Stimulated activated CD8-positive, alpha-beta memory T cell treated with anti-CD3 and anti-CD28 coated beads, Interleukin-15, amount 100 ng/mL, for 4 hours (primary cell): ENCODE results near the gene FHOD3.

Source experiments
- DNase-seq, 2 donors: peaks; one replicate each; pipeline ENCODE4 v3.0.0-alpha.2; 2020; ENCODE audit warnings: low read depth in 2 of 2

Gene FHOD3

DNA sequence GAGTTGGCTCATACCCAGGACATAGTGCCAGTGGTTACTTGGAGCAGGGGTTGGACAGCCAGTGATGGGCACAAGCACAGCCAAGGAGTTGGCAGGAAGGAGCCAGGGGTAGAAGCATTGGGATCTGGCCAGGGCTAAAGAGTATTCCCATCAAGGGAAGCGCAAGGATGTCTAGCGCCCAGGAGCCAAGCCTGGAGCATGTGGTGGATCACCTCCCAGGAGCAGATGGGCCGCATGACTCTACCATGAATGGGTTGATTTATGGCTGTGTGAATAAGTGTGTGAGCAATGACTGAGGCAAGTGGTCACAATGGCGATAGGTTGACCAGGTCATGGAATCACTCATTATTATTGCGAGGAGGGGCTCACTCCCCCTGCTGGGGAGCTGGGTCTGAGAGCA lies 111.1 kb downstream of the FHOD3 start:
- DNase-seq, result no peak

DNA sequence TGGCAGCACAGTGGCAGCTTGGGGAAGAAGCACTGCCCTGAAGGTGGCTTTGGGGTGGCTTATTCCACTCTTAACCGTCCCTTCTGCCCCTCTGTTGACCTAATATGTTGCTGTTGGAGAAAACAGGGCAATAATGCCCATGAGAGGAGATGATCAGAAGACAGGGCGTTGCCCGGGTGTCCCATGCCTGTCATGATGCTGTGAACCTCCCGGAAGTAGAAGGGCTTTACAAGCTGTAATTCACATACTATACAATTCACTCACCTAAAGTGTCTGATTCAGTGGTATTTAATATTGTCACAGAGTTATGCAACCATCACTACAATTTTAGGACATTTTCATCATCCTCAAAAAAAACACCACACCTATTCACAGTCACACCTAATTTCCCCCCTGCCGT lies 112.3 kb downstream of the FHOD3 start:
- no peak for DNase-seq

DNA sequence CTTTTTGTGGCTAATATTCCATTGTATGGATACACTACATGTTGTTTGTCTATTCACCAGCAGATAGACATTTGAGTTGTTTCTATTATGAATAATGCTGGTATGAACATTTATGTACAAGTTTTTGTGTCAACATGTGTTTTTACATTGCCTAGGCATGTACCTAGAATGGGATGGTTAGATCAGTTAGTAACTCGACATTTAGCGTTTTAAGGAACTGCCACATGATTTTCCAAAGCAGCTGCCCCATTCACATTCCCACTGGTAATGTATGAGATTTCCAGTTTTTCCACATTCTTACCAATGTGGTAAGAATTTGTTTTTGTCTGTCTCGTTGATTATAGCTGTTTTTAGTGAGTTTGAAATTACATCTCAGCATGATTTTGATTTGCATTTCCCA lies 112.8 kb downstream of the FHOD3 start:
- no peak for DNase-seq

DNA sequence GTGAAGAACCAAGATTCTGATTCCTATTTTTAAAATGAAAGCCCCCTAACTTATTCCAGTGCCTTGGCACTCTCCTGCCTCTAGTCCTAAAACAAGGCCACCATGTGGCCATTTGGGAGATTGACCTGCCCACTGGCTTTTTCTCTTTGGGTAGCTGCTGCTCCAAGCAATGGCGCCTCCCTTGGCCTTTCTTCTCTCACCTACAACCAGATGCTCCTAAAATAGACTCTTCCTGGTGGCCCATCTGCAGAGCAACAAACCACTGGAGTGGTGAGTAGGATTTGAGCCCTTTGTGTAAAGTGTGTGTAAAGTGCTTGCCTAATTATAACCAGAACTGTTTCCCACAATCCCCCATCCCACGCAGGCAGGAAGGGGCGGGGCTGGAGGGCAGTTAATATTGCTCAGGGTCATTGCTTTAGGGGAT lies 114.2 kb downstream of the FHOD3 start:
- DNase-seq, result no peak

DNA sequence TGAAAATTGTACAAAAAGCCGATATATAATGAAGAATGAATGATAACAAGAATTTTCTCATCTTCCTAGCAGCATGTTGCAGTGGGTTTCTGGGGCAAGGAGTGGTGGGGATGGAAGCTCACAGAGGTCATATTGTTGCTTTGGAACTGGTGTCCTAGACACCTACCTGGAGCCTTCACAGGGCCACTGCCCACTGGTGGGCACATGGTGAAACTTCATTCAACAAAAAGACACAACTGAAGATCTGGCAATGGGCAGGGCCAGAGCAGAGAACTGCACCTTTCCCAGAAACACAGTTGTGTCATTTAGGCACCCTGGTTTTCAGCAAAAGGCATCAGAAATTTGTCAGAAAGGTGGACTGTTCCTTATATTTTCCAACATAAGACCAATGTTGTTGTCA lies 115.3 kb downstream of the FHOD3 start:
- no peak for DNase-seq

DNA sequence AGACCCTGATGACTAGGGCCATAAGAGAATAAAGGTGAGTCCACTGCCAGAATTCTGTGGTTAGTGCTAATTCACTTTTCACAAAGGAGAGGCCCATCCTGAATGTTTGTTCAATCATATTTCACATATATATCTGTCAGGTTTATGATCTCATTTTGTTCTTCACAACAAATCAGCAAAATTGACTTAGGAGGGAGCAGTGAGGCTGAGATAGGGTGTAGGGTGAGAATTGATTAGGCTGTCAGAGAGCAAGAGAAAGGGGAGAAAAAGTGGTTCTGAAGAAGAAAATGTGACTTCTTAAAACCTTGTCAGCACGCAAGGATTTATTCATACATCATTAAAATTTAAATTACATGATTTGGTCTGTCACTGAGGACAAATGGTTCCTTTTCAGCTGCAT lies 117.7 kb downstream of the FHOD3 start:
- DNase-seq, result no peak

DNA sequence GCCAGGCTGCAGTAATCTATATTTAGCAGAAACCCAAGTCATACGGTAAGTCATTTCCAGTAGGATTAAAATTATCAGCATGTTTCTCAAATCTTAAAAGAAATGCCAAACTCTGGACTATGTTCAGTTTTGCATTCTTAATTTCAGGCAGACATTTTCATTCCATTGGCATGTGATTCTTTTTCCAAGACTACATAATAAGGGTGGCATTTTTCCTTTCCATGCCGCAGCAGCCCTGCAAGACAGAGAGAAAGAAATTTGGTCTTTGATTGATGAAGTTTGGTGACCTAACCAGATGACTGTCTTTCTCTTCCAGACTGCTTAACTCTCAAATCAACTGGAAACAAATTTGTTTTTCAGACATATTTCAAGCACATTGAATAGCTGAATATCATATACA lies 118.1 kb downstream of the FHOD3 start:
- no peak for DNase-seq

DNA sequence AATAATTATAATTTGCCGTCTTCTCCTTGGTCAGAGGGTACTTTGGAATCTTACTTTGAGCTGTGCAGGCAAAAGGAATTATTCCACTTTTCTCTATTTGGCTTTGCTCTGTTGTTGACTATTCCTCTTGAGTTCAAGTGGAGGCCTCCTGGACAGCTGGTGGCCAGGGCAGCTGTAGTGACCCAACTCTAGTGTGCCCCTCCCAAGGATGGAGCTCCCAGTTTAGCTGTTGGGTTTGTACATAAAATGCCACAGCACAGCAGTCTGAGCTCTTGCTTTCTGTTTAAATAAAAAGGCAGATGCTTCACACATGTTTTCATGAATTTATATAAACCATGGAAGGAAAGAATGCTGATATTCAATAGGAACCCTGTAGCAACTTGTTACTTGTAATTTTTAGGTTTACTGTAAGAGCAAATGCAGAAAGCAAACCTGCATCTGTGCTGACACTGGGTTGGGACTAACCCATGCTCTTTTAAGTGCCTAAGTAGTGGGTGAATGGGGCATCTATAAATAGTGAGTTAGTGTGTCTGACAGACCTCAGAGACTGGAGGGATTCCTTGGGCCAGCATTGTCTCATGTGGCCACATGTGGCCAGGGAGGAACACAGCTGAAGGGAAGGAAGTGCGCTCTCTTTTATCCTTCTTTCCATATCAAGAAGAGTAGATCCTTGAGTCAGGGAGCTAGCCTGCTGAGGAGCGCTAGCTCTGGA lies 121.8 kb downstream of the FHOD3 start:
- DNase-seq, result no peak

DNA sequence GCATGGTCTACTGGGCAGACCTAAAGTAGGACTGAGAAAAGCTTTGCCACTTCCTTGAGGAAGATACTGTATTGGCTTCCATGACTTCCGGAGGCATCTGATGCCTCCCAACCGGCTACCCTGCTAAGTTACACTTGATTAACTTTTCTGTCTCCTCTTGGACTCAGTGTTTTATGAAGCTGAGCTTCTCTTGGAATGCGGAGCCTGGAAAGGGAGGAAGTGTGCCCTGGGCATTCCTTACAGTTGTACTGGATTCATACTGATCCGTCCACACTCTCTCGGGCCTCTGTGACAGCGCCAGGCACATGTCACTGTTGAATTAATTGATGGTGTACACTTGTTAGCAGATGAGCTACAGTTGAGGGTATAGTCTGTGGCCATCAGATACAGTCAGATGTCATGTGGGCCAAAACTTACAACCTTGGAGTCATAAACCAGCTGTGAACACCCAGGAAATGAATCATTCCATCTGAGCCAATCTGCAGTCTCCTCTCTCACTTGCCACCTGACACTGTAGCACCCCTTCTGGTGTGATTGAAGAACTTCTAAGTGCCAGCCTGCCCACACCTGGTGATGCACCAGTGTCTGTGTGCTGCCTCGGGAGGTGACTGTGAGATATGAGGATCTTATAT lies 122.5 kb downstream of the FHOD3 start:
- no peak for DNase-seq

DNA sequence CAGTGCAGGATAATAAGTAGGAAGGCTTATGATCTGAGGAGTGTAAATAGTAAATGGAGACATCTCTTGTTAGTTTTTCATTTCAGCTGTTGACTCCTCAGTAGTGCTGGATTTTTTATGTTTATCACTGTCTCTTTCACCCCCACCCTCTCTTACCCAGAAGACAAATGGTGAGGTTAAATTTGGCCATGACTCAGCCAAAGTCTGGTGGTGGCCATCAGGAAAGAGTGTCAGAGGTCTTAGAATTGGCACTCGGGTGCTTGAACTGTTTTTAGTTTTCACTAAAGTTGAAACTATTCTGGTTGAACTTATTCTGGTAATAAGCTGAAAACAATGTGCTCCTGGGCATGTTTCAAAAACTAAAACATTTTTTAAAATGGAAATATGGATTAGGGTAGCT lies 123.3 kb downstream of the FHOD3 start:
- DNase-seq, result no peak

DNA sequence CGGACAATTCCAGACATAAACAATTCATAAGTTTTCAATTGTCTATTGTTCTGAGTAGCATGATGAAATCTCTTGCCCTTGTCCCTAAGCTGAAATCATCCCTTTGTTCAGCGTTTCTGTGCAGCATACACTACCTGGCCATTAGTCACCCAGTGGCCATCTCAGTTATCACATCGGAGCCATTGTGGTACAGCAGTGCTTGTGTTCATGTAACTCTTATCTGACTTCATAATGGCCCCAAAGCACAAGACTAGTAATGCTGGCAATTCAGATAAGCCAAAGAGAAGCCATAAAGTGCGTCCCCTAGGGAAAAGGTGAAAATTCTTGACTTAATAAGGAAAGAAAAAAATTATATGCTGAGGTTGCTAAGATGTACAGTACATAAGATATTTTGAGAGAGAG lies 127.2 kb downstream of the FHOD3 start:
- DNase-seq, result no peak

DNA sequence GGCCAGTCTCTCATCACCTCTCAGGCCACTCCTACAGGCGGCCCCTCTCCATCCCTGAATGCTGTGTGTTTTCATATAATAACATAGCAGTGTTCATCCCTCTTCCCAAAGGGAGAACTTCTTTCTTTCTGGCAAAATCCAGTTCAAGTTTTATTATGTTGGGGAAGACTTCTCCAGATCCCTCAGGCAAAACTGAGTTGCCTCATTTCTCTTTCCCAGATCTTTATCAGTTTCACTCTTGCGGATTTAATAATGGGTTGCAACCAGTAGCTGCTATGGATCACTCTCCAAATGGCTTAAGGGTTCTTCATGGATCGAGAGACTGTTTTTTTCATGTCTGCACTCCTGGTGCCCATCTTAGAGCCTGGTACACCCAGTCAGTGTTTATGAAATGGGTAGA lies 129.9 kb downstream of the FHOD3 start:
- DNase-seq, result no peak

DNA sequence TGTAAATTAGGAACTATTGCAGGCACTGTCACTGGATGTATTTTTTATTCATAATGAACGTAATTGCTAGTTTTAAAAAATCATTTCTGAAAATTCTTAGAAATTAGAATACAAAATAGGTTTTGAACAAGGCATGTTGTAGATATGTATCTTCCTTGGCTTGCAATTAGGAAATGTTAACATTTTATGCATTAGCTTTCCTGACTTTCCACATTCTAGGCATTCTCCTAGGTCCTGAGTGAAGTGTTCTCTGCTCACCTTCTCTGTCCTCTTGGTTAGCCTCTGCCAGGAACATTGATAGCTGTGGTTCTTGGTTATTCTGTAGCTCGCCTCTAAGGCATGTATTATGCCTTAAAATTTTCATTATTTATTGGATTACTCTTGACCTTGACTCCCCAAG lies 130.3 kb downstream of the FHOD3 start:
- no peak for DNase-seq

DNA sequence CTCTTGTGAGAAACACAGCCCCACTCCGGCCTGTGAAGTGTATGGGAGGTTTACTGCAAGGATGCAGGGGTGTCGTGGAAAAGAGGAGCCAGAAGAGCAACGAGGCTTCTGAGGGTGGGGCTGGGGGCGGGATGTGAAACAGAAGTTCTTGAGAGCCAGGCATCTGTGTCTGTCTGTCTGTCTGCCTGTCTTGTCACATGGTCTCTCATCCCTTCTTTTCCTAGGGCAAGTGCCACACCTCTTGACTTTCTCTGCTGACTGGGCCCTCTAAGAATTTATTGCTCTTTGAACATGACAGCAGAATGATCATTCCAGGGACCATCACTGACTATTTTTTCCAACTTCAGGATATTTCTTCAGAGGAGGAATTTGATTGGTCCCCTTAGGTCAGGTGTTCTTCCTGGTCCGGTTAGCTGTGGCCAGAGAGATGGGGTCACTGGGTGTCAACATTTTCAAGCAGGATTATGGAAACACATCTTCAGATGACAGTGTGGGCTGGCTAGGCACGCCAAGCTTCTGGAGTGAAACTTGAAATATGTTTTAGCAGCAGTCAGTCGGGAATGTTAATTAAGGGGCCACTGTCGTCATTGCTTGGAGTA lies 131.0 kb downstream of the FHOD3 start:
- no peak for DNase-seq

DNA sequence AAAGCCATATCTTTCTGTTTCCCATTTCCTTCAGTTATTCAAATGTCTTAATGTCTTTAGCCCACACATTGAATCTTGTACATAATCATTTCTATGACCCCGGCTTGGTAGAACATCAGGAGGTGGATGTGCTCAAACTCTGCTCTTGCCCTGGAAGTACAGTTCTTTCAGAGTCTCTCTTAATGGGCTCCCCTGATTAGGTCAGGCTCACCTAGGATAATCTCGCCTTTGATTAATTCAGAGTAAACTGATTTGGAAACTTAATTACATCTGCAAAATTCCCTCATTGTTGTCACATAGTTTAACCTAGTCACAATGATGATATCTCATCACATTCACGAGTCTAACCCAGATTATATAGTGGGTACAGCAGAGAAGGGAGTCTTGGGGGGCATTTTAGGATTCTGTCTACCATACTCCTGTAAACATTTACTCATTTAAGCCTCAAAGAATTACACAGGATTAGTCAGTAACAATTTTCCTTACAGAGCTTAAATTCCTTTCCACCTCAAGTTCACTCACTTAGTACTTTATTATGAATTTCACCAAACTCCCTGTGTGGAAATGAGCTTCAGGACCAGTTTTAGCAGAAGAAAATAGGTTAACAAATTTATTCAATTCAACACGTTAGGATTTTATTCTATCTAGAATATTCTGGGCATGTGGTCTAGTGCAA lies 135.5 kb downstream of the FHOD3 start:
- no peak for DNase-seq

DNA sequence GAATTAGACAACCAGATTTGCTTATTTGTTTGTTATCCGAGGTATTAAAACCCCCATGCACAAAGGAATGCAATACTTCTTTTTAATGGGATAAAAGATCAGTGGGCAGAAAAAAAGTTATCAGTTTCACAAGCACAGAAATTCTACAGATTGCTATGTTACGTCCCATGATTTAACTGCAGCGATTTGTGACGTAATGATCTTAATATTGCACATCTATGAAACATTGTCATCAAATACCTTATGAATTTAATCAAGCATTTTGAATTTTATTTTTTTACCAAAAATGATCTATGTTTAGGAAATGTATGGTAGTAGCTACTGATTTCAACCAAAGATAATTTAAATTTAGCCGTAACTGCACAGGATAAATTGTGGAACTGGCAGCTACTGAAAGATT lies 138.9 kb downstream of the FHOD3 start:
- DNase-seq, result no peak

DNA sequence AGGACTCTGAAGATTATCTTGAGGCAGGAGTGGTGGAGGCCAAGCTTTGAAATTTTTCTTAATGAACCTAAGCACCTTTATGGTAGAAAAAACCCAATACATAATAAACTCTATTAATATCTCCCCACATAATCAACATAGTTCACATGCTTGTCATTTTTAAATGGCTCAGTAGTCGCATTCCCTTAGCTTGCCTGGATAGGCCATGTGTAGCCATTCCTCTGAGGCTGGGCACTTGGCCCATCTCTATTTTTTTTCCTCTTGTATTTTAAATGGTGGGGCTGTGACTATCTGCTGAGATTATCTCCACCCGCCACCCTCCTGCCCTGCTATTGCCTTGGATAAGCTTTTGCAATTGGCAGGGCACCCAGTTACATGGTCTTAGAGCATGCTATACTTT lies 143.1 kb downstream of the FHOD3 start:
- no peak for DNase-seq

DNA sequence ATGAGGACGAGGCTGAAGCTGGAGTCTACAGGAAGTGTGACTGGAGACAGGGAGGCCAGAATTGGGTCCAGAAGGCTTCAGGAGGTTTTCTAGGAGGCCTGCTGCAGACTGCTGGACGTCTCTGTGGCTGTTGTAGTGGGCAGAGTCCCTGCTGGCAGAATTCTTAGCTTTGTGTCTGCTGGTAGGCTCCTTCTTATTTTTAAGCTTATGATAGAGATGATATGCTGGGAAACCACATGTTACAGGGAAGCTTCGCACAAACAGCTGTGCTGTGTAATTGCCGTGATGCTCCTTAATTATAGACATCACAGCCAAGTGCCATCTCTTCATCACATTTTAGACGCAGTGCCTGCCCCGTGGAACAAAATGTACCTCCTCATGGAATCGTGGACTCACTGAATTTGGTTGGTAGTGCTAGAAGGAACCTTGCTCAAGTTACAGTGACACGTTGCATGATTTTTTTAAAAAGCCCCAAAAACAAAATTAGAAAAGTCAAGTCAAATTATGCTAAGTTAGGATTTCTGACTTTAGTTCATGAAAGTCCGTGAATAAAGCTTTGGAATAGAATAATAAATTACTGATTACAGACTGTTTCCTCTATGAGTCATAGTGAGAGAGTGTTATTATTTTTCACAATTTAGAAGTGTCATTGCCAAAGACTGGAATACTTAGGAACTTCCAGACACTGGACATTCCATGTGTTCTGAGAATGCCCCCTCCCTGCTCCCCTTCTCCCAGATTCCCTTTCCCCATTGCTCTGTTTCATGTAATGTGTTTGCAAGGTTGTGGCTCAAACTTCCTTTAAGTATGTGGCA lies 144.1 kb downstream of the FHOD3 start:
- DNase-seq, result no peak

DNA sequence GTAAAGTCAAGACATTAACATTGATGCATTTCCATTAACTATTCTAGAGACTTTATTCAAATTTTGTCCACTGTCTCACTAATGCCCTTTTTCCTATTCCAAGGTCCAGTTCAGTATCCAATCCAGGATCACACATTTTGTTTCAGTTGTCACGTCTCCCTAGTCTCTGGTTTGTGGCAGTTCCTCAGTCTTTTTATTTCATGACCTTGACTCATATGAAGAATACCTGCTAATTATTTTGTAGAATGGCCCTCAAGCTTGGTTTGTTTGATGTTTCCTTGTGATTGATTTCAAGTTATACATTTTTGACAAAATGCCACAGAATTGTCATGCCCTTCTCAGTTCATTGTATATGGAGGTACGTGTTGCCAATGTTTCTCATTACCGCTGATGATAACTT lies 145.2 kb downstream of the FHOD3 start:
- DNase-seq, result no peak

DNA sequence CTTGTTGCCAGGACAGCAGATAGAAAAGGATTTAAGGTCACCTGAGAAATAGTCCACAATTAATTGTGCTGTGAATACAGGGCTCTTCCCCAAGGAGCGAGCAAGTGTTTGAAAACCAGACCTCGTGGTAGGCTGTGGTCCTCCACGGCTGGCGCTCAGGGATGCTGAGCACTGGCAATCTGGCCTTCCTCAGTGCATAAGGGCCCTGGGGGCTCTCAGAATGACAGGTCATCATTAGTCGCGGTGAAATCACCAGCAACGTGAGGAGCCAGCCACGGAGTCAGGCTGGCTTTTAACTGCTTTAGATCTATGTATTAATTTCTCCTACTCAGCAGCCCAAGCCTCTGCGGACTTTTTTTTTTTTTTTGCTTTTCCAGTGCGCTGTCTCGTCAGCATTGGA lies 148.5 kb downstream of the FHOD3 start:
- no peak for DNase-seq

DNA sequence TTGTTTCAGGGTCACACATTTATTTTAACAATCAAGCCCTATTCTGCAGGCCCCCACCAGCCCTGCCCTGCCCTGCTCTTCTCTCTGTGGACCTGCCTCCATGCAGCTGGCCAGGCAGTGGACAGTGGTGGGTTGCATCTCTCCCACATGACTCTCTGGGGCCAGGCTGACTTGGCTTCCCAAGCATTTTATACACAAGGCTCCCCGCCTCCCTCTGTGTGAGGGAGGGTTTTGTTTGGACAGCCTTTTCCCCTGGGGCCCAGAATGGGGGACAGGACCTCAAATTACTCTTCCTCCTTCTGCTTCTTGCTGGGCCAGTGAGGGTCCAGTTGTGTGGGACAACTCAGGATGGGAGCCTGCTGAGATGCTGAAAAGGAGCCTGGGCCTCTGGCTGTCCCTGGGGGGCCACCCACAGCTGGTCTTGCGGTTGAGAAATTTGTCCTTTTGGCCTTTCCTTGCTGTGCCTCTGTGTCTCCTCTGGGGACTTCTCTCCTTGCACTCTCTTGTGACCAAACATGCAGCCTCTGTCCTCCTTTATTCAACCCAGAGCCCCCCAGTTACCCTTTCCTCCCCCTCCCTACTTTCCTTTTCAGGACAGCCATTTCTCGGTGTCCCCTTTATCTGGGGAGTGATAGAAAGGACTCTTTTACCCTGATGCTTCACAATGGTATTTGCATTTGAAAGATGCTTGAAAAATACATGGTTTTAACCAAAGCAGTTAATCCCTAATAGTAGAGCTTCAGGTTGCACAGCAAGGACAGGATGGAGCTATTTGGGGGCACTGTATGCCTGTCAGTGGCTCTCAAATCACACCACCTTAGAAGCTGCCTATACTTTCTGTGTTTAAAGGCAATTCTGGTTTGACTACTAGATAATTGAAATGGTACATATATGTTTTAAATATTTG lies 151.1 kb downstream of the FHOD3 start:
- no peak for DNase-seq
